Transverse colon (tissue), 4 donors: ENCODE measurements around the gene MEIOB. TPM values are rescaled to one million over a fixed set of nuclear protein-coding genes. Genes with fewer than 3 reads are reported as not detected.
A peak's percentile ranks its signal among the peaks of the same experiment; 100 is the strongest.
"Not testable (repeated sequence)": the region's sequence is repeated elsewhere in the genome, so short reads cannot be mapped to it uniquely, and the experiment has no call there.

ENCODE experiments used
- DNase-seq: peaks from one replicate; pipeline ENCODE4 v3.0.0-alpha.2; 2019
- H3K27ac ChIP-seq, 4 donors: fragments of 200-600 bp; sonication (generic); 2 replicates each; pipeline ENCODE4 v1.5.1; 2016 to 2018; ENCODE audit warnings: inconsistent platforms in 4 of 4
- H3K27me3 ChIP-seq: fragments of 200-600 bp; sonication (generic); 2 replicates; pipeline ENCODE4 v1.5.1; 2017; ENCODE audit warnings: inconsistent platforms
- H3K36me3 ChIP-seq, 4 donors: fragments of 200-600 bp; sonication (generic); 2 replicates each; pipeline ENCODE4 v1.5.1; 2017 to 2019; ENCODE audit warnings: inconsistent platforms in 4 of 4
- H3K4me1 ChIP-seq, 4 donors: fragments of 200-600 bp; sonication (generic); 2 replicates each; pipeline ENCODE4 v1.5.1; 2017 to 2020; ENCODE audit warnings: inconsistent platforms in 4 of 4
- H3K4me3 ChIP-seq, 4 donors: fragments of 200-600 bp; sonication (generic); 1 replicate in 1 of 4; 2 replicates in 3 of 4; pipeline versions ENCODE4 v1.5.1 to v1.6.1; 2017 to 2019; ENCODE audit warnings: inconsistent platforms in 4 of 4
- H3K9me3 ChIP-seq, 2 donors: fragments of 200-600 bp; sonication (generic); 2 replicates each; pipeline ENCODE4 v1.5.1; 2017 to 2019; ENCODE audit warnings: inconsistent platforms in 2 of 2
- CTCF ChIP-seq, 5 experiments: fragments of 200-600 bp in 3 of 5; fragments of 450-650 bp in 2 of 5; sonication (generic) in 3 of 5; IDR thresholded peaks; 1 replicate in 2 of 5; 2 replicates in 3 of 5; pipeline ENCODE4 v1.5.1; 2016 to 2017; ENCODE audit warnings: antibody characterized with exemption in 5 of 5, inconsistent platforms in 3 of 5, mild to moderate bottlenecking in 2 of 5, moderate library complexity in 1 of 5
- EP300 ChIP-seq: sonication (generic); formaldehyde crosslinking; IDR thresholded peaks from one replicate; pipeline ENCODE4 v1.6.1; 2017; ENCODE audit warnings: antibody characterized with exemption, low read depth
- POLR2A ChIP-seq: fragments of 450-650 bp; IDR thresholded peaks from one replicate; pipeline ENCODE4 v1.6.1; 2016; ENCODE audit warnings: antibody characterized with exemption, mild to moderate bottlenecking, moderate library complexity
- POLR2AphosphoS5 ChIP-seq, 3 donors: sonication (generic); formaldehyde crosslinking; IDR thresholded peaks; one replicate each; pipeline ENCODE4 v1.6.1; 2016; ENCODE audit warnings: antibody characterized with exemption in 3 of 3
- WGBS, 2 donors: methylation state at CpG; one replicate each; pipeline ENCODE4 v1.1.5; 2018; ENCODE audit warnings: low coverage in 1 of 2; 5-methylcytosine and 5-hydroxymethylcytosine counted together
- in situ Hi-C, 4 donors: fragments of 200-750 bp; cut with MboI; loops; one replicate each; pipeline versions ENCODE4 v1.15.0 to v1.15.1; 2017; ENCODE audit warnings: low sequenced_read_pairs in 3 of 4, low pct_ligation_motif_present in 1 of 4, low pct_unique_long_range_greater_than_20kb in 1 of 4
- intact Hi-C: fragments of 100-400 bp; cut with DNase I; formaldehyde crosslinking; loops from one replicate; pipeline ENCODE4 v1.15.1; 2023; ENCODE audit warnings: low total_unique reads
- total RNA-seq, 4 donors: library from RNA; depleted of rRNA; stranded (reverse); fragments of >200 nt; gene quantifications; one replicate each; pipeline ENCODE4 v1.1.0, GENCODE V29; 2016

Gene MEIOB
- total RNA-seq, 4 donors from 2014 or later = not detected

GRCh38 chr16:1884889-1885288 is 12.9 kb upstream of the MEIOB start:
- Histone ChIP-seq H3K27ac (peak overlapping the region in 3 of 4 donors; percentile 19 to 53 (median 29)), H3K36me3 (no peaks in the 10 kb centered on the region), H3K9me3 (no peaks in the 10 kb centered on the region), H3K4me3 (no peak overlapping the region), H3K4me1 (peaks cover 0 to 6% (median 0%) of the 10 kb centered on the region in 4 donors), H3K27me3 (peaks cover 18% of the 10 kb centered on the region)
- WGBS, 2 donors = 89 to 100% methylated on average over 1 to 5 of the region's 5 CpGs
- no peak for DNase-seq
- no peak for TF ChIP-seq EP300
- TF ChIP-seq POLR2AphosphoS5 (IDR thresholded peaks at IDR 0.05) = no peak
- no peak for TF ChIP-seq CTCF (IDR thresholded peaks at IDR 0.05)
- TF ChIP-seq POLR2A = no peak
- intact Hi-C loops (no loop called here), in situ Hi-C loops (no loop called here)

GRCh38 chr16:1884155-1884760 is 12.3 kb upstream of the MEIOB start:
- Histone ChIP-seq H3K27me3 (peaks cover 18% of the 10 kb centered on the region), H3K4me3 (no peak overlapping the region), H3K9me3 (no peaks in the 10 kb centered on the region), H3K27ac (peak overlapping the region in 3 of 4 donors; percentile 19 to 53 (median 29)), H3K36me3 (no peaks in the 10 kb centered on the region), H3K4me1 (peaks cover 0 to 6% (median 0%) of the 10 kb centered on the region in 4 donors)
- WGBS, 2 donors = 40 to 51% methylated on average over 11 to 13 of the region's 13 CpGs
- DNase-seq = peak; percentile 63
- intact Hi-C loops = no loop called here
- TF ChIP-seq POLR2A (no peak), POLR2AphosphoS5 (IDR thresholded peaks at IDR 0.05) (peak in 1 of 3 donors; percentile 8), EP300 (no peak), CTCF (IDR thresholded peaks at IDR 0.05) (peak; percentile 28 to 81 (median 39))
- in situ Hi-C loops = no loop called here

GRCh38 chr16:1881172-1881571 is 9.2 kb upstream of the MEIOB start:
- H3K9me3 ChIP-seq, intact Hi-C loops, H3K27ac ChIP-seq, H3K4me3 ChIP-seq, in situ Hi-C loops, H3K36me3 ChIP-seq, DNase-seq: not testable (repeated sequence)
- H3K27me3 ChIP-seq = peaks cover 35% of the 10 kb centered on the region
- WGBS, 2 donors = 87 to 90% methylated on average over 4 to 9 of the region's 9 CpGs
- peaks cover 0 to 22% (median 8%) of the 10 kb centered on the region in 4 donors for H3K4me1 ChIP-seq

GRCh38 chr16:1879477-1879876 is 7.5 kb upstream of the MEIOB start:
- in situ Hi-C loops (no loop called here), intact Hi-C loops (no loop called here)
- TF ChIP-seq CTCF (IDR thresholded peaks at IDR 0.05) (no peak), POLR2AphosphoS5 (IDR thresholded peaks at IDR 0.05) (no peak), POLR2A (no peak), EP300 (no peak)
- Histone ChIP-seq H3K4me1 (peaks cover 0 to 22% (median 9%) of the 10 kb centered on the region in 4 donors), H3K9me3 (no peaks in the 10 kb centered on the region), H3K4me3 (no peak overlapping the region), H3K27me3 (peaks cover 47% of the 10 kb centered on the region), H3K36me3 (no peaks in the 10 kb centered on the region), H3K27ac (no peak overlapping the region)
- WGBS, 2 donors = 50 to 52% methylated on average over 2 of the region's 2 CpGs
- DNase-seq = no peak

GRCh38 chr16:1878256-1878655 is 6.3 kb upstream of the MEIOB start:
- no peaks in the 10 kb centered on the region for H3K9me3 ChIP-seq
- H3K27me3 ChIP-seq = peaks cover 52% of the 10 kb centered on the region
- intact Hi-C loops (no loop called here), in situ Hi-C loops (no loop called here)
- peak overlapping the region in 1 of 4 donors; percentile 51 for H3K27ac ChIP-seq
- 69 to 70% methylated on average over 5 of the region's 5 CpGs for WGBS, 2 donors
- no peak for DNase-seq
- H3K4me1 ChIP-seq = peaks cover 0 to 19% (median 9%) of the 10 kb centered on the region in 4 donors
- TF ChIP-seq CTCF (IDR thresholded peaks at IDR 0.05) = no peak
- TF ChIP-seq POLR2A = no peak
- no peak for TF ChIP-seq EP300
- TF ChIP-seq POLR2AphosphoS5 (IDR thresholded peaks at IDR 0.05) = no peak
- no peaks in the 10 kb centered on the region for H3K36me3 ChIP-seq
- no peak overlapping the region for H3K4me3 ChIP-seq
